ENCODE data around the gene PALM.

Gene PALM

DNA sequence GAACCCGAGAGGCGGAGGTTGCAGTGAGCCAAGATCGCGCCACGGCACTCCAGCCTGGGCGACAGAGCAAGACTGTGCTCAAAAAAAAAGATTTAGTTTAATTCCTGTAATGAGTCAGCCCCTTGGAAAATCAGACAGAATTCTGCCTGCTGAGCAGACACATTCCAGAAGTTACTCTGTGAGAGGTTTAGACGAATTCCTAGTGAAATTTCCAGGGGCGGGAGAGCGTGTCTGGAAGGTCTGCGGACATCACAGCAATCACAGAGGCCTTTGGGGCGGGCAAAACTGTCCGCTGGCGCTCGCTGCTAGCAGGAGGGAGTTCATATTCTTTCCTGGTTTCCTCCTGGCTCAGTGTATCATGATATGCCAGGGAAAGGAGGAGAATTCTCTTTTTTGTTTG lies 59.7 kb downstream of the PALM start:
- no peak overlapping the region for H3K4me3 ChIP-seq (ENCODE audit: low read depth, low read length)
- peak; percentile 31 for DNase-seq (ENCODE audit: low read depth)

DNA sequence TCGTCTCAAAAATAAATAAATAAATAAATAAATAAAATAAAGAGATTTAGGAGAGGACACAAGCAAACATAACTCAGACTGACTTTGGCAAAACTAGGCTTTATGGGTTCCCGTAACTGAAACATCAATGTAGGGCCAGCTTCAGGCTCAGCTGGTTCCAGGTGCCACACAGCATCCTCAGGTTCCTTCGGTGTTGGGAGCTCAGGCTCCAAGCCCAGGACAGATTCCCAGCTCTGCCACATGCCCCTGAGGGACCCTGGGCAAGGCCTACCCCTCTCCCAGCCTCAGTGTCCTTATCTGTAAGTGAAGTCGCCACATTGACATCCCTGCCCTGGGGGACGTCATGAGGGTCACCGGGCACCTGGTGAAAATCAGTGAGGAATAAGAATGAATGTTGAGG lies 60.9 kb downstream of the PALM start:
- DNase-seq (ENCODE audit: low read depth): no peak
- H3K4me3 ChIP-seq (ENCODE audit: low read depth, low read length): no peak overlapping the region

DNA sequence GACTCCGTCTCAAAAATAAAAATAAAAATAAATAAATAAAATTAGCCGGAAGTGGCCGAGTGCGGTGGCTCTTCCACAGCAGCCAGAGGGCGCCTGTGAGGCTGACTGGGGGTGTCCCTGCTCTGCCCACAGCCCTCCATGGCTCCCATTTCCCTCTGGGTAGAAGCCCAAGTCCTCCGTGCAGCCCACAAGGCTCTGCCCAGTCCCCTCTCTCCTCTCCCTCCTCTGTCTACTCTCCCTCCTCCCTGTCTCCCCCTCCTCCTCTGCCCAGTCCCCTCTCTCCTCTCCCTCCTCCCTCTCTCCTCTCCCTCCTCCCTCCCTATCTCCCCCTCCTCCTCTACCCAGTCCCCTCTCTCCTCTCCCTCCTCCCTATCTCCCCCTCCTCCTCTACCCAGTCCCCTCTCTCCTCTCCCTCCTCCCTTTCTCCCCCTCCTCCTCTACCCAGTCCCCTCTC lies 62.6 kb downstream of the PALM start:
- no peak overlapping the region for H3K4me3 ChIP-seq (ENCODE audit: low read depth, low read length)
- no peak for DNase-seq (ENCODE audit: low read depth)

DNA sequence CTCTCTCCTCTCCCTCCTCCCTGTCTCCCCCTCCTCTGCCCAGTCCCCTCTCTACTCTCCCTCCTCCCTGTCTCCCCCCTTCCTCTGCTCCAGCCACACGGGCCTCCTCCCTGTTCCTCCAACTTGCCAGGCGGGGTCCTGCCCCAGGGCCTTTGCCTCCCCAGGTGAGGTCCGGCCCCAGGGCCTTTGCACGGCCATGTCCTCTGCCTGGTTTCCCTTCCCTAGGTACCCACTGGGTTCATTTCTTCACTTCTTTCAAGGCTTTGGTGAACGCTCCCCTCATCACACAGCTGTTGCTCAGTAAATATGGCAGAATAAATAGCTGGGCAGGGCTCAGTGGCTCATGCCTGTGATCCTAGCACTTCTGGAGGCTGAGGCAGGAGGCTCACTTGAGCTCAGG lies 63.3 kb downstream of the PALM start:
- no peak overlapping the region for H3K4me3 ChIP-seq (ENCODE audit: low read depth, low read length)
- DNase-seq (ENCODE audit: low read depth): no peak

DNA sequence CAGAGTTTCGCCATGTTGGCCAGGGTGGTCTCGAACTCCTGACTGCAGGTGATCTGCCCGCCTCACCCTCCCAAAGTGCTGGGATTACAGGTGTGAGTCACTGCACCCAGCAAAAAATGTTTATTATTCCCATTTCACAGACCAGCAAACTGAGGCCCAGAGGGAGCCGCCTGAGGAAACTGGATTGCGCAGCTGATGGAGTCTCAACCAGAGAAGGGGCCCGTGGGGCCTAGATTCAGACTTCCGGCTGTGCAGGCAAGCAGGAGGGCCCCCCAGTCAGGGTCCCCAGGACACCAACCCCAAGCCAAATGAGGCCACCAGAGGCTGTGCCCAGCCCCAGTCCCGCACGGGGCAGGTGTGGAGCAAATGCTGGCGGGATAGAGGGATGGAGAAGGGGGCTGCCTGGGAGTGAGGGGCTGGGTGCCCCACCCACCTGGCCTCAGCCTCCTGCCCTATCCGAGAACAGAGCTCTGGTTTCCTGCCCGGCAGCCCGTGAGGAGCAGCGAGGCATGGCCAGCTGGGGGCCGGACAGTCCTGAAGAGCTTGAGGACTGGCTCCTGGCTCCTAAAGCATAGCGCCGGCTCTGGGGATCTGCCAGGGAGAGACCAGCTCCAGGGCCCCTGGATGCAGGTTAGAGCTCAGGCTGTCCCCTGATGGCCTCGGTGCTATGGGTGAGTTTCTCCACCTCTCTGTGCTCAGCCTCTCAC lies 64.1 kb downstream of the PALM start:
- no peak for DNase-seq (ENCODE audit: low read depth)
- H3K4me3 ChIP-seq (ENCODE audit: low read depth, low read length): no peak overlapping the region

DNA sequence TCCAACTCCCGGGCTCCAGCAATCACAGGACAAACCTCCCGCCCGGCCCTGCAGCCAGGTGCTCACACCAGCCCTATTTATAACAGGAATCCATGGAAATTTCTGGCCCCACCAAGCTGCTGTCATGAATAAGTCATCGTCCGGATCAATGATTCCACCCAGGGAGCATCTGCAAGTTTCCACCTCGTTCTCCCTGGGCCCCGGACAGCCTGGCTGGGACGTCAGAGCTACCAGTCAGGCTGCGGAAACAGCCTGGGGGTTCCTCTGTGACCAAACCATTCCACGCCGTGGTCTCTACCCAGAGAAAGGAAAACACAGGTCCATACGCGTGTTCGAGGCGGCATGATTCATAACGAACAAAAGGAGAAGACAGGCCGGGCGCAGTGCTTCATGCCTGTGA lies 67.8 kb downstream of the PALM start:
- no peak overlapping the region for H3K4me3 ChIP-seq (ENCODE audit: low read depth, low read length)
- DNase-seq (ENCODE audit: low read depth): no peak

DNA sequence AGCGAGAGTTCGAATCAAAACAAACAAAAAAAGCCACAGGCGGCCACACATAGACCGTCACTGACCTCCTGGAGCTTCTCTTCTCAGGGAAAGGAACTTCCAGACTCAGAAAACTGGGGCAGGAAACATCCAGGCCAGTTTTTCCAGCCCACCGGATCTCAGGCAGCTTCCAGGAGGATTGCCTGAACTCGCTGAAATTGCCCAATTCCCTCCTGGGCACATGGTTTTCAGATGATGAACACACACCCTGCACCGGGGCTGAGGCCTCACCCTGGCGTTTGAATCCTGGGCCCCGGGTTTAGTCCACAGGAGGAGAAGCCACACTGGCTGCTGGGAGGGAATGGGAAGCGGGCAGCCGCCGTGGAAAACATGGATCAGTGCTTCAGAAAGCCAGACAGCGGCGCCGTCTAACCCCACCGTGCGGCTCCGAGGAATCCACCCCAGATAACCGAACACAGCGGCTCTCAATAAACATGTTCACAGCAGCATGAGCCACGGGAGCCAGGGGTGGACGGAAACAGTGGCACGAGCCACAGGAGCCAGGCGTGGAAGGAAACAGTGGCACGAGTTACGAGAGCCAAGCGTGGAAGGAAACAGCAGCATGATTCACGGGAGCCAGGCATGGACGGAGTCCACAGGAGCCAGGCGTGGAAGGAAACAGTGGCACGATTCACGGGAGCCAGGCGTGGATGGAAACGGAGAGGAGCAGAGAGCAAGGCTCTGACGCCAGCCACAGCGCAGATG lies 70.3 kb downstream of the PALM start:
- no peak overlapping the region for H3K4me3 ChIP-seq (ENCODE audit: low read depth, low read length)
- DNase-seq (ENCODE audit: low read depth): peak; percentile 81

DNA sequence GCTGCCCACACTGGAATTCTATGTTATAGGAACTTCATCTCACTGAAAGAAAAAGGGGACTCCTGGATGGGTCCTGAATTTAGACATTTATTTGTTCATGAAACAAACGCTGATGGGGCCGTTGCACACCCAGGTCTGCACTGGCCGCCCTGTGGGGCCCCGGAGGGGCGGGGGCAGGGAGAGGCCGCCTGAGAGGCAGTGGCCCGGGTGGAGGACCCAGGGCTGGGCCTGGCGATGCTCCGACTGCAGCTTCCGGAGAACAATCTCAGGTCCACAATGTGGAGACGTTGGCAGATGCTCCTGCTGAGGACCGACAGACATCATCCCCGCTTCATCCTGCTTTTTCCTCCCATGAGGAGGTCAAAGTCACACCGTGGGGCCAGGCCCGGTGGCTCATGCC lies 72.2 kb downstream of the PALM start:
- no peak overlapping the region for H3K4me3 ChIP-seq (ENCODE audit: low read depth, low read length)
- no peak for DNase-seq (ENCODE audit: low read depth)

DNA sequence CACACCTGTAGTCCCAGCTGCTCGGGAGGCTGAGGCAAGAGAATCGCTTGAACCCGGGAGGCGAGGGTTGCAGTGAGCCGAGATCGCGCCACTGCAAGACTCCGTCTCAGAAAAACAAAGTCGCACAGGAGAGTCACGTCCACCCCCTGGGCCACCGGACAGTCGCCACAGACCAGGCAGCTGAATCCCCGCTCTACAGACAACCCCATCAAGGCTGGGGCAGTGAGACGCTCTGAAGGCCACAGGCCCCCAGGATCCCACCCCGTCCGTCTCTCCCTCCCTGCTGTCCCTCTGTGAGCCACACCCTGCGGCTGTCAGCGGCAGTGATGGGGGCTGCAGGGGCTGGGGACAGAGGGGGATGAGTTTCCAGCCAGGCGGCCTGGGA lies 73.1 kb downstream of the PALM start:
- H3K4me3 ChIP-seq (ENCODE audit: low read depth, low read length): no peak overlapping the region
- DNase-seq (ENCODE audit: low read depth): no peak

DNA sequence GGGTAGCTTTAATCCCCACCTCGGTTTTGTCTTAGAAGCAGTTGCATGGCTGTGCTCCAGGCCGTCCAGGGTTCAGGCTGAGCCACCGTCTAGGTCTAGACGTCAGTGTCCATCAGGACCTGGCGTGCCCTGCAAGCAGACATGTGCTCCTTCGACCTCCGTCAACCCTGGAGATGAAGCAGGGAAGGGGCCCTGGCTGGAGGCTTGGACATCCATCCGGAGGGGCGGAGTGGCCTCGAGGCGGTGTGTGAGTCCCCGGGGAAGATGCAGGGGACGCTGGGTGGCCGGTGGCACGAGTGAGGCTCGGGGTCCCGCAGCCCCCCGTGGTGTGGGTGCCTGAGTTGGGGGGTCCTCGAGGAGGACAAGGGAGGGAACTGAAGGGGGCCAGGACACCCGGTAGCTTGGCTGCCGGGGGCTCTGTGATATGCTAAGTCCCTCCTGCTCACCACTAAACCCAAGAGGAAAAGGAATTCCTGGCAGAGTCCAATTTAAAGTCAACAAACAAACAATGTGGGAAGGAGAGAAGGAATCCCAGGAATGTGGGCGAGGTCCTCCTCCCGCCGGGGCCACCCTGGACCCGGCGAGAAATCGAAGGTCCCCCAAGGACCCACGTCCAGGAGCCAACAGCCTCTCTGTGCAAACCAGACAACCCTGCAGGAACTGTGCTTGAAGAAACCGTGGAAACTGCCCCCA lies 73.6 kb downstream of the PALM start:
- H3K4me3 ChIP-seq (ENCODE audit: low read depth, low read length): no peak overlapping the region
- DNase-seq (ENCODE audit: low read depth): no peak

DNA sequence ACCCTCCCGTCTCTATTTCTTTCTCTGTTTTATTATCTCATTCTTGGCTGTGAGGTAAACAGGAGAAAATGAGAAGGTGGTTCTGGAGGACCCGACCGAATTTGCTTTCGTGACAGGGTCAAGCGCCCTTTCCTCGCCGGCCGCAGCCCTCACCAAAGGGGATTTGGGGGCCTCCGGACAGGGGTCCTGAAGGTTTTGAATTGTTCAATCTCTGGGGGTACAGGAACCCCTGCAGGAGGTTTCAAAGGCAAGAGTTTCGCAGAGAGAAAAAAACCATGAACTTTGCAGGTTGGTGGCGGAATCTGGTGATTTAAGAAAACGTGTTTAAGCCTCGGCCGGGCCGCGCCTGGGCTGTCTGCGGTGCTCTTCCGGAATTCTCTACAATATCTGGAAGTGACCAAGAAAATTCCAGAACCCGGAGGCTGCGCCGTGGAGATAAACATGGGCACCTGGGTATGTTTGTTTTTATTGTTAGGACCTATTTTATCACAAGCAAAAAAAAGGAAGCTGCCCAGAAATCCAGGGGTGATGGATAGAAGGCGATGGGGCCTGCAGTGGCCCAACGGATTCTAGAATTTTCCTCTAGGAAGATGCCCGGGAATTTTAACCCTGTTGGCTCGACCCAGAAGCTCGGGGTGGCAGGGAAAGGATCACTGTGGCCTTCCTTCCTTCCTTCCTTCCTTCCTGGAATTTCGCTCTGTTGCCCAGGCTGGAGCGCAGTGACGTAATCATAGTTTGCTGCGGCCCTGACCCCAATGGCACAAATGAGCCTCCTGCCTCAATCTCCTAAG lies 74.3 kb downstream of the PALM start:
- H3K4me3 ChIP-seq (ENCODE audit: low read depth, low read length): no peak overlapping the region
- no peak for DNase-seq (ENCODE audit: low read depth)

DNA sequence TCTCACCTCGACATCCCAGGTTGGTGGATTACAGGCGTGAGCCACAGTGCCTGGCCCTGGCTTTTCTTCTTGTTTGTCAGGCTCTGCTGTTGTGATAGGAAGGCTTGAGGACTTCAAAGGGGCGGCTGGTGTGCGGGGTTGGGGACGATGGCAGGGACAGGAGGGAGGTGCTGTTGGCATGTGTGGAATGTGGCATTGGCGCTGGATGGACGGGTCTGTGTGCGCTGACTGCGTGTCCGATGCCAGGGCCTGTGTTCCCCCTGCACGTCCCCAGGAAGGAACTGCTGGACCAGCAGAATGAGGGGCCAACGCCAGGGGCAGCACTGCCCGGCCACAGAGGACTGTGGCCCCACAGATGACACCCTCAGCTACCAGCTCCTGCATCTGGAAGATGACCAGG lies 75.8 kb downstream of the PALM start:
- no peak overlapping the region for H3K4me3 ChIP-seq (ENCODE audit: low read depth, low read length)
- no peak for DNase-seq (ENCODE audit: low read depth)

DNA sequence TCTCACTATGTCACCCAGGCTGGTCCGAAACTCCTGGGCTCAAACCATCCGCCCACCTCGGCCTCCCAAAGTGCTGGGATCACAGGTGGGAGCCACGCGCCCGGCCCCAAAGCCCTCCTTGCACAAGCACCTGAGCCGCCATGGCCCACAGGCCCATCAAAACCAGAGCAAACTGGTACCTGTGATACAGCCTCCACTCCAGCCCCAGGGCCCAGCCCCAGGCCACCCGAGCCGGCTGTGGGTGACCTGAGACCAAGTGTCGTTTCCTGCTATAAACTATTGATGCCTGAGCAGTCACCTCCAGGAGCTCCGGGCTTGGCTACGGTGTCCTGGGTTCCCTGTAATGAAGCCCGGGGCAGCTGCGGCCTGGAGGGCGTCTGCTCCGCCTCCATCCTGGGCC lies 78.8 kb downstream of the PALM start:
- no peak for DNase-seq (ENCODE audit: low read depth)
- no peak overlapping the region for H3K4me3 ChIP-seq (ENCODE audit: low read depth, low read length)

DNA sequence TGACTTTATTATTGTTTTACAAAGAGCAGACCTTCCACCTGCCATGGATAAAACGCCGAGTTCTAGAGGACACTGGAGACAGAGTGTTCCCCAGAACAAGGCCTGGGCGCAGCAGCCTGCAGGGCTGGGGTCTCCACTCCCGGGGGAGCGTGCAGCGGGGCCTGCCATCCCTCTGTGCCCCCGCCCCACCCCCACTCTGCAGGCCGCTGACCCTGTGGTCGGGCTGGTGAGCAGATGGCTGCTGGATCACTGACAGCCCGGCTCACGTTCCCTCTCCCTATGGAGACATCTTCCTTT lies 79.9 kb downstream of the PALM start:
- H3K4me3 ChIP-seq (ENCODE audit: low read depth, low read length): no peak overlapping the region
- DNase-seq (ENCODE audit: low read depth): no peak

DNA sequence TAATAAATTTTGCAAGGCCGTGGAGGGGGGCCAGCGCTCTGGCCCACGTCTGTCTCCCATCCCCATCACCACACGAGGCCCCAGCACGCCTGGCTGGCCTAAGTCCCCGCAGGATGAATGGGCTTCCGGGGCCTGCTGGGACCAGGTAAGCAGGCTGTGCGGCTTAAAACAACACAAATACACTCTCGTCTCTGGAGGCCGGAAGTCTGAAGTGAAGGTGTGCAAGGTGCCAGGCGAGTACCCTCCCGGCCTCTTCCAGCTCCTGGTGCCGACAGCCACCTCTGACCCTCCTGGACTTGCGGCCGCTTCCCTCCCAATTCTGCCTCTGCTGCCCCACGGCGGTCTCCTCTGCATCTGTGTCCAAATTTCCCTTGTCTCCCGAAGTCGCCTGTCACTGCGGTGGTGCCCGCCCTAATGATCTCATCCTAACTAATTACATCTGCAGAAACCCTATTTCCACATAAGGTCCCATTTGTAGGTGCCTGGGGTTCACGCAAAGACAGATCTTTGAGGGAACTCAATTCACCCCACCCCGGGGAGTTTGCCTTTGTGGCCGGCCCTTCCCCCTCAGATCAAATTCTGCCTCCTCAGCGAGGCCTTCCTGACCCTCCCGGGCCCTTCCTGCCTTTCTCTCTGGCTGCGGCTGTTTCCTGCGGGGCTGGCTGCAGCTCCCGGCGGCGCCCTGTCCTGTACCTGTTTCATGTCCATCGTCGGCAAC lies 80.4 kb downstream of the PALM start:
- no peak overlapping the region for H3K4me3 ChIP-seq (ENCODE audit: low read depth, low read length)
- DNase-seq (ENCODE audit: low read depth): no peak

DNA sequence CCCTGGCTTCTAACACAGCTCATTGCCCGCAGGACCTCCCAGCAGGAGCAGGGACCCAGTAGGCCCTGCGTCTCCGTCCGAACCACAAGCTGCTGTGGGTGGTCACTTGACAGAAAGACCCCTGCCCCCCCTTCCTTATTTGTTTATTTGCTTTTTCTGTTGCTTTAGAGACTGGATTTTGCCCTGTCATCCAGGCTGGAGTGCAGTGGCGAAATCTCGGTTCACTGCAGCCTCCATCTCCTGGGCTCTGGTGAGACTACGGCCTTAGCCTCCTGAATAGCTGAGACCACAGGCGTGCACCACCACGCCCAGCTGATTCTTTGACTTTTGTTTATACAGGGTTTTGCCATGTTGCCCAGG lies 80.9 kb downstream of the PALM start:
- DNase-seq (ENCODE audit: low read depth): no peak
- no peak overlapping the region for H3K4me3 ChIP-seq (ENCODE audit: low read depth, low read length)

DNA sequence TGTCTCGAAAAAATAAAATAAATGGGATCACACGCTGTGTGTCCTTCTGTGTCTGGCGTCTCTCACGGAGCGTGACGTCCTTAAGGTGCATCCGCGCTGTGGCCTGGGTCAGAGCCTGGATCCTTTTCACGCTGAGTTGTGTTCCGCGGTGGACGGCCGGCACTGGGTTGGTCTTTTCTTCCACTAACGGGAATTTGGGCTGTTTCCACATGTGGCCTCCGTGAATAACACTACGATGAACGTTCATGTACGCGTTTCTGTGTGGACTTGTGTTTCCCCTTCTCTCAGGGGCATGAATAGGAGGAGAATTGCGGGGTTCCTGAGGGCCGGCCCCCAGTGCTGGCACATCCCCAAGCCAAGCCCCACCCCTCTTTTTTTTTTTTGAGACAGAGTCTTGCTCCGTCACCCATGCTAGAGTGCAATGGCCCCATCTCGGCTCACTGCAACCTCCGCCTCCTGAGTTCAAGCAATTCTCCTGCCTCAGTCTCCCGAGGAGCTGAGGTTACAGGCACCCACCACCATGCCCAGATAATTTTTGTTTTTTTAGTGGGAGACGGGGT lies 82.4 kb downstream of the PALM start:
- H3K4me3 ChIP-seq (ENCODE audit: low read depth, low read length): no peak overlapping the region
- no peak for DNase-seq (ENCODE audit: low read depth)

DNA sequence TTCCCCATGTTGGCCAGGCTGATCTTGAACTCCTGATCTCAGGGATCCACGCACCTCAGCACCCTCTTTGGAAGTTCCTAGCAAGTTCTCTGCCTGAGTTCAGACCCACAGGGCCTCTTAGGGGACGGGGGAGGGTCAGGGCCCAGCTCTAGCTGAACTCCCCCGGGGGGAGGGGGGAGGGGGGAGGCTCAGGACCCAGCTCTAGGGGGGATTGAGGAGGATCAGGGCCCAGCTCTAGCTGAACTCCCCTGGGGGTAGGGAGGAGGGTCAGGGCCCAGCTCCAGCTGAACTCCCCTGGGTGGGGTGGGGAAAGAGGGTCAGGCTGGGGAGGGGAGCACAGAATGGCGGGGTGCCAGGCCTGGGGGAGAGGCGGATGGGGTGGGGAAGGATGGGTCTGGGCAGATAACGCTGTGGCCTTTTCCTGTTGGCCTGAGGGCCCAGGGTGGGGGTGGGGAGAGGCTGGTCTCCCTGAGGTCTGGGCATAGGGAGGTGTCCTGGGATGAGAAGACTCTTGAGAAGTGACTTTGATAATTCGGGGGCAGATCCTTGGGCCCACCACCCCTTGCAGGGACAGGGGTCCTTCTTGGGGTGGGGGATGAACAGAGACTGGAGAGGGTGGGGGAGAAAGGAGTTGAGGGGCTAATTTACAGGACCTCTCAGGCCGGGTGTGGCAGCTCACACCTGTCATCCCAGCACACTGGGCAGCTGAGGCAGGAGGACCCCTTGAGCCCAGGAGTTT lies 83.0 kb downstream of the PALM start:
- no peak overlapping the region for H3K4me3 ChIP-seq (ENCODE audit: low read depth, low read length)
- no peak for DNase-seq (ENCODE audit: low read depth)
